GM12801 (cell line): ENCODE measurements around the gene EPB42.

ENCODE experiments used
- CTCF ChIP-seq: IDR thresholded peaks from one replicate; pipeline ENCODE4 v1.5.1; 2011; ENCODE audit warnings: control low read depth; ENCODE audit not compliant: insufficient read length; ENCODE audit errors: extremely low read depth

The EPB42 gene

GRCh38 chr15:43258781-43259180 is 38.0 kb upstream of the EPB42 start:
- no peak for TF ChIP-seq CTCF

- TF ChIP-seq CTCF: no peak
Observed at GRCh38 chr15:43256341-43256740, 35.5 kb upstream of the EPB42 start.

- TF ChIP-seq CTCF: no peak
Observed at GRCh38 chr15:43255376-43255775, 34.6 kb upstream of the EPB42 start.

- no peak for TF ChIP-seq CTCF
Observed at GRCh38 chr15:43253431-43254403, 32.9 kb upstream of the EPB42 start.

GRCh38 chr15:43251871-43252250 is 31.0 kb upstream of the EPB42 start:
- no peak for TF ChIP-seq CTCF

DNA sequence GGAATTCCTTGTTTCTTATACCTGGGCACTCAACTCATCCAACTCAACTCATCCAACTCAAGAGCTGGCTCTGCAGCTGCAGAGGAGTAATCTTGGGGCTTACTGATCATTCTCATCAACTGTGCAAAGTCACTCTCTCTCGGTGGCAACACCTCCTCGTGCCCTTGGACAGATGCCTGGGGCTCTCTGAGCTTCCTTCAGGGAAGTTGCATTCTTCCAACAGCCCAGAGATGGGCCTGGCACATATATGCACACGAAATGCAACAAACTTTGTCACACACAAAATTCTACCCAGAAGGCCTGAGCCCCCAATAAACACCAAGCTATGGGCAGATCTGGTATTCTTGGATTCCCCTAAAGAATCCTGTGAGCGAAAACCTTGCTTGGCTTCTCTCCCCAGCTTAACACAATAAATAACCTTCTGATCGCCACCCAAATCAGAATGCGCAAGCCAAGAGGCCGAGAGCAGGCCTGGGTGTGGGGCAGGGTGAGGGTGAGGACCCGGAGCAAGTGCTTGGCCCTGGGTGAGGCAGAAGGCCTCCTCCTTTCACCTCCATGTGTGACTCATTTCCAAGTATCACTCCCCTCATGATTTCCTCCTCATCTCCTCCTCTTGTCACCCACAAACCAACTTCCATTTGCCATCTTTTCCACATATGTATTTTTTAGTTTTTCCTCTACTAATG is 30.5 kb upstream of the EPB42 start:
- no peak for TF ChIP-seq CTCF

- TF ChIP-seq CTCF: no peak
Observed at GRCh38 chr15:43250785-43251184, 30.0 kb upstream of the EPB42 start.
